NCI-H1694 treated with DMSO at 0.1 percent for 48 hours (cell line): Measurements from ENCODE around the gene KIR2DL4.
"Not testable (repeated sequence)": the region's sequence is repeated elsewhere in the genome, so short reads cannot be mapped to it uniquely, and the experiment has no call there.

Experiments used
- DNase-seq: peaks from one replicate; lab custom pipeline; 2025; lab: John Stamatoyannopoulos, UW

The KIR2DL4 gene

DNA sequence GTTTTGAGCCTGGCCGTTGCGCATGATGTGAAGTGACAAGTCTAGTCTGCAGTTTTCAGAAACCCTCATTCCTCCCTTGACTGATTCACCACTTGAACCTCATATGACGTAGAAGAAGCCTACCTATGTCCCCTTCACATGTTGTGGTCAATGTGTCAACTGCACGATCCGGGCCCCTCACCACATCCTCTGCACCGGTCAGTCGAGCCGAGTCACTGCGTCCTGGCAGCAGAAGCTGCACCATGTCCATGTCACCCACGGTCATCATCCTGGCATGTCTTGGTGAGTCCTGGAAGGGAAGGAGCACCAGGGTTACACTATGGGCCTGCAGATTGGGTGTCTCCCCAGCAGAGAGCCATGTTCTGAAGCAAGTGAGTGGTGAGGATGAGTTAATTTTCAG lies at the start of gene KIR2DL4:
TSS of gene KIR2DL4 (plus strand) at position 201 of the 400 bp plus-strand sequence. CDS start at position 243, 42 bp downstream.
- no peak for DNase-seq

DNA sequence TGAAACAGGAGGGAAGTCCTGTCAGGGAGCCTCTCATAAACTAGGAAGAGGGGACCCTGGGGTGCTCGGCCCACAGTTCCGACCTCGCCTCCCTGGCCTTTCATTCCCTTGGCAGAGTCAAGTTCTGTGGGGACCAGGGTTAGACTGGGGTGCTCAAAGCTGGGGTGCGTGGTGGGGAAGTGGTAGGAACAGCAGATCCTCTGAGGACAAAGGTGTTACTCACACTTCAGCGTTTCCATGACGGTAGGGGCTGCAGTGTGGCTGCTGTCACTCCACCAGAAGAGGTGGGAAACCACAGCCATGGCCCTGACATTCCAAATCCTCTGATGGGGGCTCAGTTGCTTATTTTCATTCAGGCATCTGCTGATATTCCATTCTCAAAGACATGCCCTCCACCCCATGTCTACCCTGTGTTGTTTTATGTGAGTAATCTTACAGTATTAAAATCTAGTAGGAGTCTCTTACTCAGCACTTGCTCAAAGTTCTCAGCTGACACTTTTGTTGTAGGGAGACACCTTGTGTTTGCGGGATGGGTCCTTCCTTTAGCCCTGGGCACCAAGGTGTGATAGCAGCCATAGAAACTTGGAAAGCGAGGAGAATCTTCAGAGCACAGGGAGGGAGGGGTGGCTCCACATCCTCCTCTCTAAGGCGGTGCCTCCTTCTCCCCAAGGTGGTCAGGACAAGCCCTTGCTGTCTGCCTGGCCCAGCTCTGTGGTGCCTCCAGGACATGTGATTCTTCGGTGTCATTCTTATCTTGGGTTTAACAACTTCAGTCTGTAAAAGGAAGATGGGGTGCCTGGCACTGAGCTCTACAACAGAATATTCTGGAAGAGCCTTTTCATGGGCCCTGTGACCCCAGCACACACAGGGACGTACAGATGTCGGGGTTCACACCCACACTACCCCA lies 47.0 kb upstream of the KIR2DL4 start:
- not testable (repeated sequence) for DNase-seq

DNA sequence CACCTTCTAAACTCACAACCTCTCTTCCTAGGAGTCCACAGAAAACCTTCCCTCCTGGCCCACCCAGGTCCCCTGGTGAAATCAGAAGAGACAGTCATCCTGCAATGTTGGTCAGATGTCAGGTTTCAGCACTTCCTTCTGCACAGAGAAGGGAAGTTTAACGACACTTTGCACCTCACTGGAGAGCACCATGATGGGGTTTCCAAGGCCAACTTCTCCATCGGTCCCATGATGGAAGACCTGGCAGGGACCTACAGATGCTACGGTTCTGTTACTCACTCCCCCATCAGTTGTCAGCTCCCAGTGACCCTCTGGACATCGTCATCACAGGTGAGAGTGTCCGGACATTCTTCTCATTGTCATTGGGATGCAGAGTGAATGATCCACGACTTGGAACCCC lies 44.8 kb upstream of the KIR2DL4 start:
- not testable (repeated sequence) for DNase-seq

DNA sequence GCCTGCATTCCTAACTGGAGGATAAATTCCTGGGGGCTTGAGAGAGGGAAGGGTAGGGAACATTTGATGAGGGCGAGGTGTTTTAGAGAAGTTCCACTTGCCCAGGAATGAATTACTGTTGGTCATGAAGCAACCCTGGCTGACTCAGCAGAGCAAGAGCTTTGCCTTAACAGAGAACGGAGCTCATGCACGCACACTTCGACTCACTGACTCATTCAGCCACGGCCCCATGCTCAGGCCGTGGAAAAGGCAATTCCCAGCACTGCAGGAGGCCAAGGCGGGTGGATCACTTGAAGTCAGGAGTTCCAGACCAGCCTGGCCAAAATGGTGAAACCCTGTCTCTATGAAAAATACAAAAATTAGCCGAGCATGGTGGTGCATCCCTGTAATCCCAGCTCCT lies 39.2 kb upstream of the KIR2DL4 start:
- not testable (repeated sequence) for DNase-seq

DNA sequence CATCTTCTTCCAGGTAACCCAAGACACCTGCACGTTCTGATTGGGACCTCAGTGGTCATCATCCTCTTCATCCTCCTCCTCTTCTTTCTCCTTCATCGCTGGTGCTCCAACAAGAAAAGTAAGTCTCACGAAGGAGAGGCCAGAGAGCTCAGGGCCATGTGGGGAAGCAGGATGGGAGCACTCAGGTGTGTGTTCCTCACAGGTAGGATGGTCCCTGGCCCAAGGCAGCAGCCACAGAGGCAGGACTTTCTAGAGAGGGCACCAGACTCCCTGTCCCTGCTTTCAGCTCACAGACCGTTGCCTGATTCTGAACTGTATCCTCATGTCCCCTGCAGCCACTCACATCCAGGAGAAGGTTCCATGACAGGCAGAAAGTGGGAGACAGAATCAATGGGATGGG lies 36.9 kb upstream of the KIR2DL4 start:
- not testable (repeated sequence) for DNase-seq

DNA sequence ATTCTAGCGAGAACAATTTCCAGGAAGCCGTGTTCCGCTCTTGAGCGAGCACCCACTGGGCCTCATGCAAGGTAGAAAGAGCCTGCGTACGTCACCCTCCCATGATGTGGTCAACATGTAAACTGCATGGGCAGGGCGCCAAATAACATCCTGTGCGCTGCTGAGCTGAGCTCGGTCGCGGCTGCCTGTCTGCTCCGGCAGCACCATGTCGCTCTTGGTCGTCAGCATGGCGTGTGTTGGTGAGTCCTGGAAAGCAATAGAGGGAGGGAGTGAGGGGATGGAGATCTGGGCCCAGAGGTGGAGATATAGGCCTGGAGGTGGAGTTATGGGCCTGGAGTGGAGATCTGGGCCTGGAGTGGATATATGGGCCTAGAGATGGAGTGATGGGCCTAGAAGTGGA lies 33.8 kb upstream of the KIR2DL4 start, which contains the start of gene KIR2DL1:
TSS of gene KIR2DL1 (plus strand) at position 148 of the 400 bp plus-strand sequence. CDS start at position 206, 58 bp downstream.
- not testable (repeated sequence) for DNase-seq

DNA sequence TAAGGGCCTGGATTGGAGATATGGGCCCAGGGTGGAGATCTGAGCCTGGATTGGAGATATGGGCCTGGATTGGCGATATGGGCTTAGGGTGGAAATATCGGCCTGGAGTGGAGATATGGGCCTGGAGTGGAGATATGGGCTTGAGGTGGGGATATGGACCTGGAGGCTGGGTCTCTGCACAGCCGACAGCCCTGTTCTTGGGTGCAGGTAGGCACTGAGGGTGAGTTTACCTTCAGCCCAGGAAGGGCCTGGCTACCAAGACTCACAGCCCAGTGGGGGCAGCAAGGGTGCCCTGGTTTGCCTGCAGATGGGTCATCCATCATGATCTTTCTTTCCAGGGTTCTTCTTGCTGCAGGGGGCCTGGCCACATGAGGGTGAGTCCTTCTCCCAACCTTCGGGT lies 32.9 kb upstream of the KIR2DL4 start:
- DNase-seq = not testable (repeated sequence)

DNA sequence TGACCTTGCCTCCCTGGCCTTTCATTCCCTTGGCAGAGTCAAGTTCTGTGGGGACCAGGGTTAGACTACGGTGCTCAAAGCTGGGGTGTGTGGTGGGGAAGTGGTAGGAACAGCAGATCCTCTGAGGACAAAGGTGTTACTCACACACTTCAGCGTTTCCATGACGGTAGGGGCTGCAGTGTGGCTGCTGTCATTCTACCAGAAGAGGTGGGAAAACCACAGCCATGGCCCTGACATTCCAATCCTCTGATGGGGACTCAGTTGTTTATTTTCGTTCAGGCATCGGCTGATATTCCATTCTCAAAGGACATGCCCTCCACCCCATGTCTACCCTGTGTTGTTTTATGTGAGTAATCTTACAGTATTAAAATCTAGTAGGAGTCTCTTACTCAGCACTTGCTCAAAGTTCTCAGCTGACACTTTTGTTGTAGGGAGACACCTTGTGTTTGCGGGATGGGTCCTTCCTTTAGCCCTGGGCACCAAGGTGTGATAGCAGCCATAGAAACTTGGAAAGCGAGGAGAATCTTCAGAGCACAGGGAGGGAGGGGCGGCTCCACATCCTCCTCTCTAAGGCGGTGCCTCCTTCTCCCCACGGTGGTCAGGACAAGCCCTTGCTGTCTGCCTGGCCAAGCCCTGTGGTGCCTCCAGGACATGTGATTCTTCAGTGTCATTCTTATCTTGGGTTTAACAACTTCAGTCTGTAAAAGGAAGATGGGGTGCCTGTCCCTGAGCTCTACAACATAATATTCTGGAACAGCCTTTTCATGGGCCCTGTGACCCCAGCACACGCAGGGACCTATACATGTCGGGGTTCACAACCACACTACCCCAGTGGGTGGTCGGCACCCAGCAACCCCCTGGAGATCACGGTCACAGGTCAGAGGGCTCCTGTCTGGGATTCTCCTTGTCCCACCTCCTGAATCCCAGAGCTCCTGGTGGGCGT lies 32.1 kb upstream of the KIR2DL4 start:
- DNase-seq = not testable (repeated sequence)

DNA sequence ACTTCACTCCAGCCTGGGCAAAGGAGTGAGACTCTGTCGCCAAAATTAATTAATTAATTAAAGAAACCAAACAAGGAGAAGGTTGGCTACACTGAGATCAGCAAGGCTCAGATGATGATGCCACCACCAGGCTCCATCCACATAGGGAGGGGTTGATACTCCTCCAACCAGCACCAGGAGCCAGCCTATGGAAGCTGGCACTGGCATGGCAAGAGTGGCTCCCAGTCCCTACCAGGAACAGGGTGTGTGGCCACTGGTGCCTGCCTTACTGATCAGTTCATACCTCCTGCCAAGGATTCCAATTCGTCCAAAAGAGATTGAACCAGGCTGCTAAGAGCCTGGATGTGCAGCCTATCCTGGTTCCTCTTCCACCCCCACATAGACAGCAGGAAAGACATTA lies 30.7 kb upstream of the KIR2DL4 start:
- not testable (repeated sequence) for DNase-seq

DNA sequence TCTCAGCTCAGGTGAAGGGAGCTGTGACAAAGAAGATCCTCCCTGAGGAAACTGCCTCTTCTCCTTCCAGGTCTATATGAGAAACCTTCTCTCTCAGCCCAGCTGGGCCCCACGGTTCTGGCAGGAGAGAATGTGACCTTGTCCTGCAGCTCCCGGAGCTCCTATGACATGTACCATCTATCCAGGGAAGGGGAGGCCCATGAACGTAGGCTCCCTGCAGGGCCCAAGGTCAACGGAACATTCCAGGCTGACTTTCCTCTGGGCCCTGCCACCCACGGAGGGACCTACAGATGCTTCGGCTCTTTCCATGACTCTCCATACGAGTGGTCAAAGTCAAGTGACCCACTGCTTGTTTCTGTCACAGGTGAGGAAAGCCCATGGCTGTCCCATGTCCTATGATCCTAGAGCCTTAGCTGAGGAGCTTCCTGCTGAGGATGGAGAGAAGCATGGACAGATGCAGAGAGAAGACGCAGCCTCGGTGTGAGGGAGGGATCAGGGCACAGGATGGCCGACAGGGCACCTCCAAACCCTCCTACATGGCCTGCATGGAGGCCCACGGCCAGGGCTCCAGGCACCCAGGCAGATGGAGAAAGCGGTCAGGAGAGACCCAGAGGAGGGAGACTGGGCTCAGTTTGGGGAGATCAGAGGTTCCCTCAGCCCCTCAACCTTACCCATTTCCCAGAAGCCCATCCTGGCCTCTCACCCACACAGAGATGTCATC lies 28.2 kb upstream of the KIR2DL4 start:
- DNase-seq = not testable (repeated sequence)

DNA sequence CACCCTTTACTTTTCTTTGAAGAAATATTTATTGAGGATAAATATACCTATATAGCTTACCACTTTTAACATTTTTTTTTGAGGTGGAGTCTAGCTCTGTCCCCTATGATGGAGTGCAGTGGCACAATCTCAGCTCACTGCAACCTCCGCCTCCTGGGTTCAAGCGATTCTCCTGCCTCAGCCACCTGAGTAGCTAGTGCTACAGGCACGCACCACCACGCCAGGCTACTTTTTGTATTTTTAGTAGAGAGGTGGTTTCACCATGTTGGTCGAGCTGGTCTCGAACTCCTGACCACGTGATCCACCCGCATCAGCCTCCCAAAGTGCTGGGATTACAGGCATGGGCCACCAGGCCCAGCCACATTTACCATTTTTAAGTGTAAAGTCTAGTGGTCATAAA lies 27.6 kb upstream of the KIR2DL4 start:
- DNase-seq = not testable (repeated sequence)

DNA sequence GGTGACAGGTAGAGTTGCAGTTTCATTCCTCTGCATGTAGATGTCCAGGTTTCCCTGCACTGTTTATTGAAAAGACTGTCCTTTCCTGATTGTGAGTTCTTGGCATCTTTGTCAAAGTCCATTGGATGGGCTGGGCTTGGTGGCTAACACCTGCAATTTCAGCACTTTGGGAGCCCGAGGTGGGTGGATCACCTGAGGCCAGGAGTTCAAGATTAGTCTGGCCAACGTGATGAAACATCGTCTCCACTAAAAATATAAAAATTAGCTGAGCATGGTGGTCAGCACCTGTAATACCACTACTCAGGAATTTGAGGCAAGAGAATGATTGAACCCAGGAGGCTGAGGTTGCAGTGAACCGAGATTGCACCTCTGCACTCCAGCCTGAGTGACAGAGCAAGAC lies 25.6 kb upstream of the KIR2DL4 start:
- not testable (repeated sequence) for DNase-seq

DNA sequence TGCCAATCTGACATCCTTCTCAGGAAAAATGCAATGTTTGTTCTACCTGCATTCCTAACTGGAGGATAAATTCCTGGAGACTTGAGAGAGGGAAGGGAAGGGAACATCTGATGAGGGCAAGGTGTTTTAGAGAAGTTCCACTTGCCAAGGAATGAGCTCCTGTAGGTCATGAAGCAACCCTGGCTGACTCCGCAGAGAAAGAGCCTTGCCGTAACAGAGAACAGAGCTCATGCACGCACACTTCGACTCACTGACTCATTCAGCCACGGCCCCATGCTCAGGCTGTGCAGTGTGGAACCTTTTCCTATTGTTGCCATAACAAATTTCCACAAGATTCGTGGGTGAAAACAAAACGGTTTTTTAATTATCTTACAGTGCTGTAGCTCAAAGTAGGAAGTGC lies 24.5 kb upstream of the KIR2DL4 start:
- not testable (repeated sequence) for DNase-seq

DNA sequence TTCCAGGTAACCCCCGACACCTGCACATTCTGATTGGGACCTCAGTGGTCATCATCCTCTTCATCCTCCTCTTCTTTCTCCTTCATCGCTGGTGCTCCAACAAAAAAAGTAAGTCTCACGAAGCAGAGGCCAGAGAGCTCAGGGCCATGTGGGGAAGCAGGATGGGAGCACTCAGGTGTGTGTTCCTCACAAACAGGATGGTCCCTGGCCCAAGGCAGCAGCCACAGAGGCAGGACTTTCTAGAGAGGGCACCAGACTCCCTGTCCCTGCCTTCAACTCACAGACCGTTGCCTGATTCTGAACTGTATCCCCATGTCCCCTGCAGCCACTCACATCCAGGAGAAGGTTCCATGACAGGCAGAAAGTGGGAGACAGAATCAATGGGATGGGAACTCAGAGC lies 20.5 kb upstream of the KIR2DL4 start:
- DNase-seq = not testable (repeated sequence)

DNA sequence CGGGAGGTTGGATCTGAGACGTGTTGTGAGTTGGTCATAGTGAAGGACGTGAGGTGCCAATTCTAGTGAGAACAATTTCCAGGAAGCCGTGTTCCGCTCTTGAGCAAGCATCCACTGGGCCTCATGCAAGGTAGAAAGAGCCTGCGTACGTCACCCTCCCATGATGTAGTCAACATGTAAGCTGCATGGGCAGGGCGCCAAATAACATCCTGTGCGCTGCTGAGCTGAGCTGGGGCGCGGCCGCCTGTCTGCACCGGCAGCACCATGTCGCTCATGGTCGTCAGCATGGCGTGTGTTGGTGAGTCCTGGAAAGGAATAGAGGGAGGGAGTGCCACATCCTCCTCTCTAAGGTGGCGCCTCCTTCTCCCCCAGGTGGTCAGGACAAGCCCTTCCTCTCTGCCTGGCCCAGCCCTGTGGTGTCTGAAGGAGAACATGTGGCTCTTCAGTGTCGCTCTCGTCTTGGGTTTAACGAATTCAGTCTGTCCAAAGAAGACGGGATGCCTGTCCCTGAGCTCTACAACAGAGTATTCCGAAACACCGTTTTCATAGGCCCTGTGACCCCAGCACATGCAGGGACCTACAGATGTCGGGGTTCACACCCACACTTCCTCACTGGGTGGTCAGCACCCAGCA lies 17.2 kb upstream of the KIR2DL4 start:
- DNase-seq = not testable (repeated sequence)

DNA sequence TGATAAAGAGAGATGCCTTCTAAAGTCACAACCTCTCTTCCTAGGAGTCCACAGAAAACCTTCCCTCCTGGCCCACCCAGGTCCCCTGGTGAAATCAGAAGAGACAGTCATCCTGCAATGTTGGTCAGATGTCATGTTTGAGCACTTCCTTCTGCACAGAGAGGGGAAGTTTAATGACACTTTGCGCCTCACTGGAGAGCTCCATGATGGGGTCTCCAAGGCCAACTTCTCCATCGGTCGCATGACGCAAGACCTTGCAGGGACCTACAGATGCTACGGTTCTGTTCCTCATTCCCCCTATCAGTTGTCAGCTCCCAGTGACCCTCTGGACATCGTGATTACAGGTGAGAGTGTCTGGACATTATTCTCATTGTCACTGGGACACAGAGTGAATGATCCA lies 15.3 kb upstream of the KIR2DL4 start:
- not testable (repeated sequence) for DNase-seq

DNA sequence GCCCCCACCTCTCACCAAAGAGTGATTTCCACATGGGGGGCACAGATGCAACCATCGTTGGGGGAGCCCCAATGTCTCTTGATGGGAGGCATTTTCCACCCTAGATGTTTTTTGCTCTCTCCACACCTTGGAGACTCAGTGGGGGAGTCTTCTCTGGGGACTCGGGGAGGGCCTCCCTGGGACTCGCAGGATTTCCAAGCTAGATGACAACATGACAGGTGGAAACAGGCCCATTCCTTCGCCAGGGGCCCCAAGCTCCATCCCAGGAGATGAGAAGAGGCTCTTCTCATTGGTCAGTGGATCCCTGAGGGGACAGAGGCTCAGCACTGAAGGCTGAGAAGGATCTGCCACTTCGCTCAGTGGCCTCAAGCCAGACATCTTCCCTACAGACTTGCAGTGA lies 12.7 kb upstream of the KIR2DL4 start:
- DNase-seq = no peak

DNA sequence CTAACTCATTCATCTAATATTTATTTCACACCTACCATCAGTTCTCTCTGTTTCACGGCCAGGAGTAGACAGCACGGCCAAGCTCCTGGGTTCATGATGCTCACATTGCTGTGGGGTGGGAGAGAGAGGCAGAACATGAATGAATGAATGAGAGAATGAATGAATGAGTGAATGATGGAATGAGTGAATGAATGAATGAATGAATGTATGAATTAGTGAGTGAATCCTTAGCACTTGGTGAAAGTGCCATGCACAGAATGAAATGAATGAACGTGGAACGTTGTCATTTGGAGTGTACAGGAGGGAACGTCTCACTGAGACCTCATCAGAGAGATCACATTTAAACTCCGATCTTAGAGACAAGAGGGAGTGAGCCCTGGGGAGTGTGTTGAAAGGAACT lies 11.9 kb upstream of the KIR2DL4 start:
- no peak for DNase-seq

DNA sequence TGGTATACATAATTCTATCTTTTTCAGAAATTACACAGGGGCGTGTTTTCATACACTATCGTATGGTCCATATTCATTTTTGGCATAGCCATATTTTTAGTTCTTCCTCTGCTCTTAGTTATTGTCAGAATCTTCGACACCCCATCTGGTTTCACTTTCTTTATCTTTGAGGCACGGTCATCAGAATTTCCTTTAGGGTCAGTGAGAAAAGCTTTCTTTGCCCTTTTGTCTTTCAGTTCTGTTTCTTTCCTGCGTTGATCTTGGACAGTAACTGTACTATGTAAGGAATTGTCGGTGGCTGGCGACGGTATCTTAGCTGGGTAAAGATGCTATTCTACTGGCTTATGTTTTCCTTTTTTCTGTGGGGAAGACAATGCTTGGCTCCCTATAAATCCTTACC lies 10.6 kb upstream of the KIR2DL4 start:
- DNase-seq = no peak

DNA sequence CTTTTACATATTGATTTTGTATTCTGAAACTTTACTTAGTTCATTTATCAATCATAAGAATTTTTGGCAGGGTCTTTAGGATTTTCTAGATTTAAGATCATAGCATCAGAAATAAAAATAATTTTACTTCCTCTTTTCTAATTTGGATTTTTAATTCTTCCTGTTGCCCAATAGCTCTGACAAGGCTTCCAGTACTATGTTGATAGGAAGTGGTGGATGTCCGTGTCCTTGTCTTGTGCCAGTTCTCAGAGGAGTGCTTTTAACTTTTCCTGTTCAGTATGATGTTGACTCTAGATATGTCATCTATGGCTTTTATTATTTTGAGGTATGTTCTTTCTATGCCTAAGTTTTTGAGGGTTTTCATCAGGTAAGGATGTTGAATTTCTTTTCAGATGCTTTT lies 7.7 kb upstream of the KIR2DL4 start:
- DNase-seq = no peak

DNA sequence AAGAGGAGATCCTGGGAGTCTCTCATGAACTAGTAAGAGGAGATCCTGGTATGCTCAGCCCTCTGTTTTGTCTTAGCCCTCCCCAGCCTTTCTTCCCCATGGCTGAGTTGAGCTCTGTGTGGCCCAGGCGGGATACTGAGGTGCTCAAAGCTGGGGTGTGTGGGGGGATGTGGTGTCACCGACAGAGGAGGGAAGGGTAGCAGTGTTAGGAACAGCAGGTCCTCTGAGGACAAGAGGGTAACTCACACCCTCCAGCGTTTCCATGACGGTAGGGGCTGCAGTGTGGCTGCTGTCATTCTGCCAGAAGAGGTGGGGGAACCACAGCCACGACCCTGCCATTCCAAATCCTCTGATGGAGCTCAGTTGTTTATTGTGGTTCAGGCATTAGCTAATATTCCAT lies 691 bp downstream of the KIR2DL4 start:
- no peak for DNase-seq
